Peyer's patch (tissue), 4 donors: ENCODE data around the gene CCDC82. TPM values are rescaled to one million over a fixed set of nuclear protein-coding genes. Genes with fewer than 3 reads are reported as not detected.
A peak's percentile ranks its signal among the peaks of the same experiment; 100 is the strongest.

ENCODE experiments used
- DNase-seq, 3 donors: peaks; one replicate each; pipeline ENCODE4 v3.0.0-alpha.2; 2017 to 2019
- H3K27ac ChIP-seq, 4 donors: fragments of 200-600 bp; sonication (generic); one replicate each; pipeline ENCODE4 v1.5.1; 2016 to 2019
- H3K27me3 ChIP-seq, 2 donors: fragments of 200-600 bp; sonication (generic); one replicate each; pipeline ENCODE4 v1.5.1; 2019
- H3K36me3 ChIP-seq, 3 donors: fragments of 200-600 bp; sonication (generic); one replicate each; pipeline ENCODE4 v1.5.1; 2016 to 2019
- H3K4me1 ChIP-seq, 4 donors: fragments of 200-600 bp; sonication (generic); one replicate each; pipeline ENCODE4 v1.5.1; 2016 to 2019
- H3K4me3 ChIP-seq, 4 donors: fragments of 200-600 bp; sonication (generic); 1 replicate in 3 of 4; 2 replicates in 1 of 4; pipeline ENCODE4 v1.5.1; 2016 to 2019; ENCODE audit warnings: mild to moderate bottlenecking in 1 of 4
- H3K9me3 ChIP-seq, 4 donors: fragments of 200-600 bp; sonication (generic); one replicate each; pipeline ENCODE4 v1.5.1; 2016 to 2019; ENCODE audit warnings: mild to moderate bottlenecking in 1 of 4
- CTCF ChIP-seq, 6 experiments: fragments of 450-650 bp in 4 of 6; fragments of 200-600 bp in 2 of 6; sonication (generic) in 1 of 6; IDR thresholded peaks; one replicate each; pipeline ENCODE4 v1.5.1; 2017 to 2019; ENCODE audit warnings: antibody characterized with exemption in 6 of 6, mild to moderate bottlenecking in 3 of 6, moderate library complexity in 1 of 6
- POLR2A ChIP-seq, 2 donors: fragments of 450-650 bp; IDR thresholded peaks; one replicate each; pipeline ENCODE4 v1.5.1; 2017; ENCODE audit warnings: antibody characterized with exemption in 2 of 2, mild to moderate bottlenecking in 2 of 2, moderate library complexity in 2 of 2
- small RNA-seq, 2 donors: library from RNA; depleted of rRNA; stranded (forward); fragments of <200 nt; gene quantifications; one replicate each; pipeline ENCODE3, GENCODE V24; 2016
- total RNA-seq, 4 donors: library from RNA; depleted of rRNA; stranded (reverse); fragments of >200 nt; gene quantifications; one replicate each; pipeline ENCODE4 v1.1.0, GENCODE V29; 2016

Gene CCDC82
- total RNA-seq, 4 donors from 2014 or later: 19.3 to 63.5 (median 31.1) TPM

- Histone ChIP-seq H3K27me3 (no peaks in the 10 kb centered on the region), H3K27ac (no peak overlapping the region), H3K4me3 (no peak overlapping the region), H3K4me1 (peaks cover 0 to 42% (median 2%) of the 10 kb centered on the region in 4 donors), H3K36me3 (no peaks in the 10 kb centered on the region), H3K9me3 (no peaks in the 10 kb centered on the region)
- DNase-seq: no peak
- TF ChIP-seq POLR2A (IDR thresholded peaks at IDR 0.05) (no peak), CTCF (IDR thresholded peaks at IDR 0.05) (no peak)
Observed at GRCh38 chr11:96303980-96304379, 85.7 kb downstream of the CCDC82 start.

GRCh38 chr11:96303064-96303463, 86.6 kb downstream of the CCDC82 start:
- no peaks in the 10 kb centered on the region for H3K9me3 ChIP-seq
- H3K36me3 ChIP-seq: no peaks in the 10 kb centered on the region
- peak overlapping the region in 1 of 4 donors; percentile 50 for H3K27ac ChIP-seq
- no peak for DNase-seq
- no peak for TF ChIP-seq CTCF (IDR thresholded peaks at IDR 0.05)
- no peak for TF ChIP-seq POLR2A (IDR thresholded peaks at IDR 0.05)
- H3K27me3 ChIP-seq: no peaks in the 10 kb centered on the region
- H3K4me3 ChIP-seq: no peak overlapping the region
- peaks cover 0 to 36% (median 2%) of the 10 kb centered on the region in 4 donors for H3K4me1 ChIP-seq

Small RNAs within 50 kb of the gene (small RNA-seq; reads per million reads assigned to genes)
- gene MIR1260B: 0 reads per million in 2 donors

Other genes starting within 250 kb of the CCDC82 start
- gene MAML2, start 46.7 kb downstream of the CCDC82 start, total RNA-seq: 10 to 100 TPM in 3 of 4 donors, 1 to 10 TPM in 1; 8.4 to 60.2 (median 22.7) TPM
- gene JRKL, start 101 bp upstream of the CCDC82 start, total RNA-seq: 10 to 100 TPM in 1 of 4 donors, 1 to 10 TPM in 3; 6.8 to 13.2 (median 8.5) TPM